HEK293 (cell line): ENCODE measurements around the gene MRPL21.

Experiments used
- CTCF ChIA-PET: fragments of 350-600 bp; formaldehyde crosslinking; extraction: SDS; loops from one replicate; lab custom pipeline; 2021; ENCODE audit warnings: antibody characterized with exemption; lab: Yijun Ruan, JAX
- POLR2A ChIA-PET: fragments of 300-600 bp; formaldehyde crosslinking; extraction: SDS; loops from one replicate; lab custom pipeline; 2020; ENCODE audit warnings: antibody characterized with exemption, inconsistent platforms; lab: Yijun Ruan, JAX
- H3K27ac ChIP-seq: fragments of 200-500 bp; sonication (Bioruptor generic); 2 replicates; pipeline ENCODE4 v1.5.1; 2014; ENCODE audit warnings: low read depth, low read length, control low read depth, inconsistent platforms; ENCODE audit errors: extremely low read depth
- H3K36me3 ChIP-seq, 2 experiments: fragments of 200-500 bp in 1 of 2; sonication (Bioruptor generic) in 1 of 2; 1 replicate in 1 of 2; 2 replicates in 1 of 2; pipeline ENCODE4 v1.5.1; 2014 to 2017; ENCODE audit warnings: inconsistent platforms in 2 of 2, low read length in 2 of 2; ENCODE audit not compliant: control insufficient read depth in 2 of 2, insufficient read depth in 1 of 2
- H3K4me1 ChIP-seq: fragments of 200-500 bp; sonication (Bioruptor generic); 2 replicates; pipeline ENCODE4 v1.5.1; 2014; ENCODE audit warnings: mild to moderate bottlenecking, low read length, inconsistent platforms; ENCODE audit not compliant: control insufficient read depth, insufficient read depth
- H3K4me3 ChIP-seq: 2 replicates; pipeline ENCODE4 v1.5.1; 2011; ENCODE audit warnings: low read depth, mild to moderate bottlenecking, control low read depth, low read length, moderate library complexity
- H3K9me3 ChIP-seq: fragments of 200-500 bp; sonication (Bioruptor generic); 2 replicates; pipeline ENCODE4 v1.5.1; 2014; ENCODE audit warnings: low read depth, low read length, inconsistent platforms; ENCODE audit not compliant: control insufficient read depth, insufficient read depth
- EGR2 ChIP-seq: fragments of 450-650 bp; formaldehyde crosslinking; IDR thresholded peaks from 2 replicates; pipeline ENCODE4 v1.5.1; 2016; ENCODE audit warnings: low read depth, missing biosample characterization, missing genetic modification characterization
- GLIS1 ChIP-seq: fragments of 450-650 bp; formaldehyde crosslinking; IDR thresholded peaks from 2 replicates; pipeline ENCODE4 v1.5.1; 2016; ENCODE audit warnings: missing biosample characterization, missing genetic modification characterization
- IKZF3 ChIP-seq: fragments of 450-650 bp; IDR thresholded peaks from 2 replicates; pipeline ENCODE4 v1.5.0; 2018; ENCODE audit warnings: missing biosample characterization, mild to moderate bottlenecking, missing genetic modification characterization, moderate library complexity
- KLF1 ChIP-seq: fragments of 450-650 bp; formaldehyde crosslinking; IDR thresholded peaks from 2 replicates; pipeline ENCODE4 v1.5.1; 2016; ENCODE audit warnings: missing biosample characterization, missing genetic modification characterization
- PATZ1 ChIP-seq: fragments of 450-650 bp; formaldehyde crosslinking; IDR thresholded peaks from 2 replicates; pipeline ENCODE4 v1.5.1; 2016; ENCODE audit warnings: missing biosample characterization, missing genetic modification characterization
- SCRT2 ChIP-seq: fragments of 450-650 bp; formaldehyde crosslinking; IDR thresholded peaks from 2 replicates; pipeline ENCODE4 v1.5.1; 2016; ENCODE audit warnings: missing biosample characterization, missing genetic modification characterization
- SP2 ChIP-seq: fragments of 450-650 bp; formaldehyde crosslinking; IDR thresholded peaks from 2 replicates; pipeline ENCODE4 v1.5.1; 2016; ENCODE audit warnings: missing biosample characterization, missing genetic modification characterization
- SP7 ChIP-seq: fragments of 450-650 bp; formaldehyde crosslinking; IDR thresholded peaks from 2 replicates; pipeline ENCODE4 v1.5.1; 2016; ENCODE audit warnings: missing biosample characterization, missing genetic modification characterization
- ZBTB17 ChIP-seq: fragments of 450-650 bp; formaldehyde crosslinking; IDR thresholded peaks from 2 replicates; pipeline ENCODE4 v1.5.1; 2016; ENCODE audit warnings: missing biosample characterization, missing genetic modification characterization
- ZBTB48 ChIP-seq: fragments of 450-650 bp; formaldehyde crosslinking; IDR thresholded peaks from 2 replicates; pipeline ENCODE4 v1.5.1; 2016; ENCODE audit warnings: missing biosample characterization, missing genetic modification characterization
- ZBTB8A ChIP-seq: fragments of 450-650 bp; formaldehyde crosslinking; IDR thresholded peaks from 2 replicates; pipeline ENCODE4 v1.5.1; 2016; ENCODE audit warnings: missing biosample characterization, missing genetic modification characterization
- ZNF23 ChIP-seq: fragments of 450-650 bp; formaldehyde crosslinking; IDR thresholded peaks from 2 replicates; pipeline ENCODE4 v1.5.1; 2016; ENCODE audit warnings: missing biosample characterization, missing genetic modification characterization, borderline replicate concordance
- ZNF449 ChIP-seq: fragments of 450-650 bp; formaldehyde crosslinking; IDR thresholded peaks from 2 replicates; pipeline ENCODE4 v1.5.1; 2017; ENCODE audit warnings: missing biosample characterization, mild to moderate bottlenecking, missing genetic modification characterization, moderate library complexity
- ZNF580 ChIP-seq: fragments of 450-650 bp; formaldehyde crosslinking; IDR thresholded peaks from 2 replicates; pipeline ENCODE4 v1.5.1; 2016; ENCODE audit warnings: missing biosample characterization, missing genetic modification characterization
- ZNF623 ChIP-seq: fragments of 450-650 bp; formaldehyde crosslinking; IDR thresholded peaks from 2 replicates; pipeline ENCODE4 v1.5.1; 2016; ENCODE audit warnings: missing biosample characterization, missing genetic modification characterization
- TF ChIP-seq, protein P1 (sequence below): fragments of 450-650 bp; formaldehyde crosslinking; optimal IDR thresholded peaks from 2 replicates; pipeline ENCODE3; 2016; ENCODE audit warnings: missing biosample characterization, mild to moderate bottlenecking, missing genetic modification characterization
- TF ChIP-seq, protein P2 (sequence below): fragments of 450-650 bp; IDR thresholded peaks from 2 replicates; pipeline ENCODE4 v1.5.1; 2018; ENCODE audit warnings: missing biosample characterization, mild to moderate bottlenecking, missing genetic modification characterization

The MRPL21 gene

GRCh38 chr11:68843703-68844312 is 59.8 kb downstream of the MRPL21 start (continued):
- TF ChIP-seq PATZ1 (peak; percentile 50), SP7 (tag by site-specific recombination) (0 out of 2 replicates have a peak, but pooled peaks have one; percentile 26), ZBTB48 (peak; percentile 35; the same call in 1 of the 2 replicates), SCRT2 (tag by site-specific recombination) (peak; percentile 81), SP2 (tag by site-specific recombination) (peak; percentile 61), ZBTB8A (tag by site-specific recombination) (peak; percentile 64), ZNF623 (no peak), ZNF449 (tag by site-specific recombination) (peak; percentile 47), GLIS1 (tag by site-specific recombination) (peak; percentile 73), ZBTB17 (peak; percentile 58), ZNF580 (tag by site-specific recombination) (no peak), EGR2 (no peak), KLF1 (tag by site-specific recombination) (peak; percentile 38; the same call in 1 of the 2 replicates)
- TF ChIP-seq, protein P1, sequence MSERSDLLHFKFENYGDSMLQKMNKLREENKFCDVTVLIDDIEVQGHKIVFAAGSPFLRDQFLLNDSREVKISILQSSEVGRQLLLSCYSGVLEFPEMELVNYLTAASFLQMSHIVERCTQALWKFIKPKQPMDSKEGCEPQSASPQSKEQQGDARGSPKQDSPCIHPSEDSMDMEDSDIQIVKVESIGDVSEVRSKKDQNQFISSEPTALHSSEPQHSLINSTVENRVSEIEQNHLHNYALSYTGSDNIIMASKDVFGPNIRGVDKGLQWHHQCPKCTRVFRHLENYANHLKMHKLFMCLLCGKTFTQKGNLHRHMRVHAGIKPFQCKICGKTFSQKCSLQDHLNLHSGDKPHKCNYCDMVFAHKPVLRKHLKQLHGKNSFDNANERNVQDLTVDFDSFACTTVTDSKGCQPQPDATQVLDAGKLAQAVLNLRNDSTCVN (tag by site-specific recombination) = peak; percentile 53
- TF ChIP-seq, protein P2, sequence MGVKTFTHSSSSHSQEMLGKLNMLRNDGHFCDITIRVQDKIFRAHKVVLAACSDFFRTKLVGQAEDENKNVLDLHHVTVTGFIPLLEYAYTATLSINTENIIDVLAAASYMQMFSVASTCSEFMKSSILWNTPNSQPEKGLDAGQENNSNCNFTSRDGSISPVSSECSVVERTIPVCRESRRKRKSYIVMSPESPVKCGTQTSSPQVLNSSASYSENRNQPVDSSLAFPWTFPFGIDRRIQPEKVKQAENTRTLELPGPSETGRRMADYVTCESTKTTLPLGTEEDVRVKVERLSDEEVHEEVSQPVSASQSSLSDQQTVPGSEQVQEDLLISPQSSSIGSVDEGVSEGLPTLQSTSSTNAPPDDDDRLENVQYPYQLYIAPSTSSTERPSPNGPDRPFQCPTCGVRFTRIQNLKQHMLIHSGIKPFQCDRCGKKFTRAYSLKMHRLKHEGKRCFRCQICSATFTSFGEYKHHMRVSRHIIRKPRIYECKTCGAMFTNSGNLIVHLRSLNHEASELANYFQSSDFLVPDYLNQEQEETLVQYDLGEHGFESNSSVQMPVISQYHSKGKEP = peak; percentile 81

DNA sequence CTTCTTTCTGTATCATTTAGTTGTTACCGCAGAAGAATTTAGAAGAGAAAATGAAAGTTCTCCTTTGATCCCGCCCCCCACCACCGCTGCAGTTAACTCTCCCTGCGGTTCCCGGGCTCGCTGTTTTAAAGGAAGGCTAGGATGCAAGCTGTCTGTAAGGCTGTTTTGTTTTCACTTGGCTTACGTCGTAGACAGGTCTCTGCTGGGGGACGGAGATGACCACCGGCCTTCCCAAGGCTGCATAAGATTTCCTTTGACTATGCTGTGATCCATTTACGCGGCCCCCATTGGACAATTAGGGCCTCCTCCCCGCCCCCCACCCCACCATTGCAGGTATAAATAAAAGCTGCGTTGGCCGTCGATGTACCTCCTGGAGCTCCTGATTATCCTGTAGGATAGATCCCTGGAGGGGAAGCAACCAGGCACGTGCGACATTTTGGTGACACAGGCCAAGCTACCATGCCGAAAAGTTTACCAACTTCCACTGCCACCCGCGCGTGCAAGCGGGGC is 60.5 kb downstream of the MRPL21 start:
- Histone ChIP-seq H3K4me1 (peaks cover 3% of the 10 kb centered on the region; the same call in 1 of the 2 replicates), H3K4me3 (no peak overlapping the region), H3K36me3 (no peaks in the 10 kb centered on the region), H3K9me3 (no peaks in the 10 kb centered on the region), H3K27ac (no peak overlapping the region)
- CTCF ChIA-PET = no interaction called here
- TF ChIP-seq IKZF3 (tag by site-specific recombination) (no peak), ZNF23 (no peak), ZNF580 (tag by site-specific recombination) (no peak)
- POLR2A ChIA-PET = no interaction called here
